Neural cell (in vitro differentiated cells): ENCODE measurements around the gene SOCS7. TPM values are rescaled to one million over a fixed set of nuclear protein-coding genes. Genes with fewer than 3 reads are reported as not detected.
A peak's percentile ranks its signal among the peaks of the same experiment; 100 is the strongest.

Experiments used
- H2AFZ ChIP-seq: fragments of 200-600, 300-800 bp; sonication (generic), shearing (Covaris generic); 2 replicates; pipeline ENCODE4 v1.6.0; 2014; ENCODE audit warnings: low read depth, mild to moderate bottlenecking, antibody characterized with exemption, low read length, moderate library complexity
- H3F3A ChIP-seq: fragments of 200-600 bp; shearing (Covaris generic); 2 replicates; pipeline ENCODE4 v1.6.1; 2016; ENCODE audit warnings: mild to moderate bottlenecking, moderate library complexity, mixed read lengths, antibody characterized with exemption, low read length; ENCODE audit not compliant: insufficient read depth, poor library complexity, severe bottlenecking
- H3K27ac ChIP-seq: fragments of 200-600, 300-800 bp; sonication (generic), shearing (Covaris generic); 2 replicates; pipeline ENCODE4 v1.5.1; 2014; ENCODE audit warnings: mild to moderate bottlenecking, low read length, moderate library complexity
- H3K27me3 ChIP-seq: fragments of 300-800, 200-600 bp; sonication (generic), shearing (Covaris generic); 2 replicates; pipeline ENCODE4 v1.6.0; 2014; ENCODE audit warnings: mild to moderate bottlenecking, low read depth, low read length, moderate library complexity; ENCODE audit not compliant: insufficient read depth
- H3K36me3 ChIP-seq: fragments of 300-800, 200-600 bp; sonication (generic), shearing (Covaris generic); 2 replicates; pipeline ENCODE4 v1.5.1; 2014; ENCODE audit warnings: mild to moderate bottlenecking, antibody characterized with exemption, low read length, moderate library complexity; ENCODE audit not compliant: insufficient read depth
- H3K4me2 ChIP-seq: fragments of 300-800, 200-600 bp; sonication (generic), shearing (Covaris generic); 2 replicates; pipeline ENCODE4 v1.6.0; 2014; ENCODE audit warnings: mild to moderate bottlenecking, low read length
- H3K4me3 ChIP-seq: fragments of 300-800, 200-600 bp; sonication (generic), shearing (Covaris generic); 2 replicates; pipeline ENCODE4 v1.5.1; 2014; ENCODE audit warnings: mild to moderate bottlenecking, low read length, moderate library complexity
- H3K79me2 ChIP-seq: fragments of 200-600 bp; shearing (Covaris generic); replicated peaks from 2 replicates; pipeline ENCODE4 v1.6.0; 2014; ENCODE audit warnings: mild to moderate bottlenecking, low read length, moderate library complexity; ENCODE audit not compliant: insufficient read depth
- H3K9ac ChIP-seq: fragments of 300-800, 200-600 bp; sonication (generic), shearing (Covaris generic); 2 replicates; pipeline ENCODE4 v1.6.1; 2016; ENCODE audit warnings: mild to moderate bottlenecking, low read length, mixed read lengths
- H3K9me2 ChIP-seq: fragments of 200-600 bp; shearing (Covaris generic); 2 replicates; pipeline ENCODE4 v1.6.1; 2016; ENCODE audit warnings: mild to moderate bottlenecking, low read length, mixed read lengths; ENCODE audit not compliant: insufficient read depth
- H3K9me3 ChIP-seq: fragments of 200-600, 300-800 bp; sonication (generic), shearing (Covaris generic); 2 replicates; pipeline ENCODE4 v1.6.1; 2016; ENCODE audit warnings: mild to moderate bottlenecking, mixed run types, low read length, moderate library complexity, mixed read lengths
- H4K20me1 ChIP-seq: fragments of 200-600 bp; shearing (Covaris generic); 2 replicates; pipeline ENCODE4 v1.6.1; 2016; ENCODE audit warnings: mild to moderate bottlenecking, mixed run types; ENCODE audit not compliant: insufficient read depth
- CTCF ChIP-seq: fragments of 450-650 bp; IDR thresholded peaks from 2 replicates; pipeline ENCODE4 v1.5.1; 2014; ENCODE audit warnings: antibody characterized with exemption, mild to moderate bottlenecking, moderate library complexity; ENCODE audit not compliant: poor library complexity, severe bottlenecking
- EP300 ChIP-seq: fragments of 450-650 bp; conservative IDR thresholded peaks from 2 replicates; pipeline ENCODE4 v1.6.1; 2014; ENCODE audit warnings: antibody characterized with exemption, mild to moderate bottlenecking, moderate library complexity; ENCODE audit not compliant: poor library complexity, severe bottlenecking
- EZH2 ChIP-seq: fragments of 200-600, 300-800 bp; shearing (Covaris generic), sonication (generic); IDR thresholded peaks from 2 replicates; pipeline ENCODE4 v1.6.1; 2014; ENCODE audit warnings: antibody characterized with exemption, low read length, borderline replicate concordance, mild to moderate bottlenecking; ENCODE audit not compliant: insufficient read depth, poor library complexity, severe bottlenecking
- MXI1 ChIP-seq: fragments of 450-650 bp; conservative IDR thresholded peaks from 2 replicates; pipeline ENCODE4 v1.6.1; 2014; ENCODE audit warnings: antibody characterized with exemption, mild to moderate bottlenecking; ENCODE audit not compliant: poor library complexity, severe bottlenecking
- POLR2AphosphoS5 ChIP-seq: IDR thresholded peaks from 2 replicates; pipeline ENCODE4 v1.6.1; 2012
- RAD21 ChIP-seq: fragments of 450-650 bp; conservative IDR thresholded peaks from 2 replicates; pipeline ENCODE4 v1.6.1; 2014; ENCODE audit warnings: antibody characterized with exemption, mild to moderate bottlenecking, moderate library complexity
- REST ChIP-seq: IDR thresholded peaks from 2 replicates; pipeline ENCODE4 v1.6.1; 2012; ENCODE audit warnings: borderline replicate concordance
- SMC3 ChIP-seq: fragments of 450-650 bp; conservative IDR thresholded peaks from 2 replicates; pipeline ENCODE4 v1.6.1; 2014; ENCODE audit warnings: antibody characterized with exemption, mild to moderate bottlenecking, moderate library complexity; ENCODE audit not compliant: poor library complexity
- TAF1 ChIP-seq: IDR thresholded peaks from 2 replicates; pipeline ENCODE4 v1.6.1; 2012; ENCODE audit warnings: low read depth
- polyA plus RNA-seq: library from polyadenylated mRNA; depleted of rRNA; stranded (reverse); fragments of >200 nt; gene quantifications from 2 replicates; pipeline ENCODE4 v1.2.3, GENCODE V29; 2014

The SOCS7 gene
- polyA plus RNA-seq, 1 donor from 2014 or later = 23.7 TPM

DNA sequence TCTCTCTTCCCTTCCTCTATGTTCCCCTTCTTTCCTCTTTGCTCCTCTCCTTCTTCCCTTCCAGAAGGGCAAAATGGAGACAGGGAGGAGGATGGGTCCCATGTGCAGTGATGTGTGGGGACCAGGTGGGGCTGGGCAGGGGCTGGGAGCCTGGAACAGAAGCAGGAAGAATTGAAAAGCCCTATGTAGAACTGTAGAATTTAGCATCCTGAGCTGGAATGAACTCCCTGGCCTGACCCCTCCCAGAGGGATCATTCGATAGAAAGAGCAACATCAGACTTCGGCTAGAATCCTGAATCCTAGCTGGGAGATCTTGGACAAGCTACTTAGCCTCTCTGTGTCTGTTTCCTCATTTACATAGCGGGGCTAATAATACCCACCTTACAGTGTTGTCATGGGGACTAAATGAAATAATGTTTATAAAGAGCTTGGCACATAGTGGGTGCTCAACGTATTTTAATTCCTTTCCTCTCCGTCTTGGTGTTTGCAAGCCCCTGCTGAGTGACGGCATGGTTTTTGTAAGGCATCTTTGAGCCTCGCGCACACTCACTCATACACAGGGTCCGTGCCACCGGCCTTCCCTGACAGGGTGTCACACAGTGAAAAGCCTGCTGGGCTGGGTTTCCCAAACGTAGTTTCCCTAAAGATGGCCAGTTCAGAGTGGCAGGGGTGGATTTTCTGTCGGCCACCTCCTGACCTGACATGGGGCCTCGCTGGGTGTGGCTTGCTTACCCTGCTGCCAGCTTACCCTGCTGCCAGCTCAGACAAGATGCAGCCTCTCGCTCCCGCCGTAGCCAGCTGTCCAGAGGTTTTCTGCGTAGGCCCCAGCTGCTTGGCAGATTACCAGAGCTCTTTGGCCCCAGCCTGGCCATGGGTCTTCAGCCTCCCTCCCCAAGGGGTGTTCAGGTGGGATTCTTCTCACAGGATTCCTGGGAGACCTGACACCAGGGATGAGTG lies 70.5 kb downstream of the SOCS7 start:
- H3K4me3 ChIP-seq = peak overlapping the region; percentile 78
- H3F3A ChIP-seq = no peaks in the 10 kb centered on the region
- no peaks in the 10 kb centered on the region for H3K36me3 ChIP-seq
- H3K9me2 ChIP-seq = no peaks in the 10 kb centered on the region
- H3K27me3 ChIP-seq = peaks cover under 1% of the 10 kb centered on the region
- no peak overlapping the region for H2AFZ ChIP-seq
- H3K79me2 ChIP-seq = no peaks in the 10 kb centered on the region
- no peak overlapping the region for H3K4me2 ChIP-seq
- H3K27ac ChIP-seq = no peak overlapping the region
- TF ChIP-seq CTCF = no peak
- no peak for TF ChIP-seq RAD21
- TF ChIP-seq TAF1 = no peak
- TF ChIP-seq REST = no peak
- no peak for TF ChIP-seq POLR2AphosphoS5
- no peak for TF ChIP-seq MXI1
- TF ChIP-seq SMC3 = no peak
- TF ChIP-seq EZH2 = no peak
- TF ChIP-seq EP300 = no peak
- H4K20me1 ChIP-seq = no peaks in the 10 kb centered on the region
- H3K9ac ChIP-seq = no peak overlapping the region
- H3K9me3 ChIP-seq = no peaks in the 10 kb centered on the region

- no peaks in the 10 kb centered on the region for H3K79me2 ChIP-seq
- no peak overlapping the region for H3K9ac ChIP-seq
- H3K27ac ChIP-seq = no peak overlapping the region
- H3K36me3 ChIP-seq = no peaks in the 10 kb centered on the region
- TF ChIP-seq REST = no peak
- no peak overlapping the region for H3K4me2 ChIP-seq
- no peak overlapping the region for H2AFZ ChIP-seq
- no peak overlapping the region for H3K4me3 ChIP-seq
- H3K9me3 ChIP-seq = no peaks in the 10 kb centered on the region
- no peaks in the 10 kb centered on the region for H4K20me1 ChIP-seq
- peaks cover 10% of the 10 kb centered on the region for H3K27me3 ChIP-seq
- no peaks in the 10 kb centered on the region for H3F3A ChIP-seq
- H3K9me2 ChIP-seq = no peaks in the 10 kb centered on the region
Observed at GRCh38 chr17:38424297-38424972, 72.8 kb downstream of the SOCS7 start.
